GM12872 (cell line): Measurements from ENCODE around the gene EPHA3.

ENCODE experiments used
- TF ChIP-seq, protein P1 (sequence below): IDR thresholded peaks from 3 replicates; pipeline ENCODE4 v1.5.1; 2011; ENCODE audit warnings: low read depth, mild to moderate bottlenecking, low read length, moderate library complexity; ENCODE audit not compliant: insufficient read depth

The EPHA3 gene

DNA sequence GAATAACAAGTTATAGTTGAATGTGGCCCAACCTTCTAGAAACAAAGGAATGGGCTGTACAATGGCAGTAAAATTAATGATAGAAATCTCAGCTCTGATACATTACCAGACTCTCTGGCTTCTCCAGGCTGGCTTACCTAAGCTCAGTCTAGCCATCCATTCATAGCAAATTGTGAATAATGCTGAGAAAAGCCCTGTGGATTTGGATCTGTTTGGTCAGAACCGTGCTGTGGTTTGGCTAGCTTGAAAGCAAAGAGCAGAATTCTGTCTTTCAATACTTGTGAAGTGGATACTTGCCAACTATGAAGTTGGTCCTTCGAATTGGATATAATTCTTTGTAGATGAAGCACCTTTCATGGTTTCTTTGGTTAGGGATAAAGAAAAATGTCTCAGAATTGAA lies 199.1 kb downstream of the EPHA3 start:
- TF ChIP-seq, protein P1, sequence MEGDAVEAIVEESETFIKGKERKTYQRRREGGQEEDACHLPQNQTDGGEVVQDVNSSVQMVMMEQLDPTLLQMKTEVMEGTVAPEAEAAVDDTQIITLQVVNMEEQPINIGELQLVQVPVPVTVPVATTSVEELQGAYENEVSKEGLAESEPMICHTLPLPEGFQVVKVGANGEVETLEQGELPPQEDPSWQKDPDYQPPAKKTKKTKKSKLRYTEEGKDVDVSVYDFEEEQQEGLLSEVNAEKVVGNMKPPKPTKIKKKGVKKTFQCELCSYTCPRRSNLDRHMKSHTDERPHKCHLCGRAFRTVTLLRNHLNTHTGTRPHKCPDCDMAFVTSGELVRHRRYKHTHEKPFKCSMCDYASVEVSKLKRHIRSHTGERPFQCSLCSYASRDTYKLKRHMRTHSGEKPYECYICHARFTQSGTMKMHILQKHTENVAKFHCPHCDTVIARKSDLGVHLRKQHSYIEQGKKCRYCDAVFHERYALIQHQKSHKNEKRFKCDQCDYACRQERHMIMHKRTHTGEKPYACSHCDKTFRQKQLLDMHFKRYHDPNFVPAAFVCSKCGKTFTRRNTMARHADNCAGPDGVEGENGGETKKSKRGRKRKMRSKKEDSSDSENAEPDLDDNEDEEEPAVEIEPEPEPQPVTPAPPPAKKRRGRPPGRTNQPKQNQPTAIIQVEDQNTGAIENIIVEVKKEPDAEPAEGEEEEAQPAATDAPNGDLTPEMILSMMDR: no peak

DNA sequence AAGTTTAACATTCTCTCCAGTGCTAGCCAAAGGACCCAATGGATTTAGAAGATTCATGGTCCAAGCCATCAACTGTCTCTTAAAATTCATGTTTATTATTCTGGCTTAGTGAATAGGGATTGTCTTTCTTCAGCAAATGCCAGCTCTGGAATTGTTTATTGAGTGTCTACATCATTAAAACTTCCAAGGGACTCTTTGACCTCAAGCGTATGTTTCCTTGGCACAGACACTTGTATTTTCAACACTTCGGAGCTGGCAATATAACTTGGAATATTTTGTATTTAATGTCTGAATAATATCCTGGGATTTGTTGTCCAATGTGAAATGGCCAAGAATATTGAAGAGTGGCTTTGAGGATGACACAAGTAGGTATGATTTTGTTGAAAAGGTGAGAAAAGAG lies 204.2 kb downstream of the EPHA3 start:
- TF ChIP-seq, protein P1: no peak

DNA sequence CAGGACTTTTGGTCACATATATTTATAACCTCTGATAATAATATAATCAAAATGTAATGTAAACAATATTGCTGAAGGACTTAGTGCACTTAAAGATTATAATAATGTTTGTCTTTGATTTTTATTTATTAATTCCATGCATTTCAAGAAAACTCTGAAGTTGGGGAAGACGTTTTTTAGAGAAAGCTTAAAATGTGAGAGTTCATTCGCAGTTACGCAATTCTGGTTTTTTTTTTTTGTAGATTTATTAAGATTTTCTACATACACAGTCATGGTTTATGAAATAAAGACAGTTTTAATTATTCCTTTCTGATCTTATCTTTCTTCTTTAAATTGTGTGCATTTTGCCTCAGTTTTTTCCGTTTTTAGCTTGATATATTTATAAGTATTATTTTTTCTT lies 204.7 kb downstream of the EPHA3 start:
- TF ChIP-seq, protein P1: no peak

DNA sequence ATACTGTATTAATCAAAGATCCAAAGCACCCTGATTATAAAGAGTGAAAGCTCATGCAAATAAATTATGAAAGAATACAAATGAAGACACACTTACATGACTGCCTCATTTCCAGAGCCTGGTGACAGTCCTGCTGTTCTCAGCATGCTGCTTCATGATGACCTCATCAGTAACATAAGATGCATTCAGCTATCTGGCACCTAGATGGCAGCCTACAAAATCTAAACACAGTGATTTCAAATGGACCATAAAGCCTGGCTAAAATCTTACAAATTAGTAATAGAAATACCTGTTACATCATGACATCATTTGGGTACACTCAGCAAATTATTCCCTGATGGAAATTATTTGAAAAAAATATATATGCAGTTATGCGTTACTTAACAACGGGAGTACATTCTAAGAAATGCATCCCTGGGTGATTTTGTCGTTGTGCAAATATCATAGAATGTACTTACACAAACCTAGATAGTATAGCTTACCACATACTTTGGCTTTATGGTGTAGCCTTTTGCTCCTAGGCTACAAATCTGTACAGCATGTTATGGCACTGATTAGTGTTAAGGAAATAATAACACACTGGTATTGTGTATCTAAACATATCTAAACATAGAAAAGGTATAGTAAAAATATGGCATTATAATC lies 207.2 kb downstream of the EPHA3 start:
- TF ChIP-seq, protein P1: no peak

DNA sequence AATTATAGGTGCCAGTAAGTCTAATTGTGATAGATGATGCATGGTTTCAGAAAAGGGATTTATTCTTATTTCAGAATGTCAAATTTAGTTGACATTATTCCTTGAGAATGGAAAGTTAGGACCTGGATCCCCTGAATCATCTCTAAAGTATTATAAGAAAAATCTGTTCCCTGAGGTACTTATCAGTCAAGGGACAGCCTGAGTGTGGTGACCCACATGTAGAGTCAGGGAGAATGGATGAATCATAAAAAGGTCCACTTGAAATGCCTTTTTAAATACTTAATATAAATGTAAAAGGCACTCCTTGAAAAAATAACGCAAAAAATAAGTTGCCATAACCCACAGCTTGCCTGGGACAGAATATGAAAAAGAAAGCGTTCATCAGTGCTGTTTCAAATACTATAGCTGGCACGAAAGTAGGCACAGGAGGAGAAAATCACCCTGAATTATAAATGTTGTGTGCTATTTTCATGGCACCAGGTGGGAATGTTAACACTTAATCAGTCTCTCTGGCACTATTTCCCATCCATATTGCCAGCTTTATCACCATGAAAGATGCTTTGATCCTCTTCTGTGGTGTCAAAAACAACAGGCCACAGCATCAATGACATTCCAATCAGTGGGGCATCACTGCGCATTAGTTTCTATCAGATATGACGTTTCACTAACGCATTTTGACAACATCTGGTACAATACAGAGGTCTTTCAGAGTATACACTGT lies 208.5 kb downstream of the EPHA3 start:
- TF ChIP-seq, protein P1: no peak

DNA sequence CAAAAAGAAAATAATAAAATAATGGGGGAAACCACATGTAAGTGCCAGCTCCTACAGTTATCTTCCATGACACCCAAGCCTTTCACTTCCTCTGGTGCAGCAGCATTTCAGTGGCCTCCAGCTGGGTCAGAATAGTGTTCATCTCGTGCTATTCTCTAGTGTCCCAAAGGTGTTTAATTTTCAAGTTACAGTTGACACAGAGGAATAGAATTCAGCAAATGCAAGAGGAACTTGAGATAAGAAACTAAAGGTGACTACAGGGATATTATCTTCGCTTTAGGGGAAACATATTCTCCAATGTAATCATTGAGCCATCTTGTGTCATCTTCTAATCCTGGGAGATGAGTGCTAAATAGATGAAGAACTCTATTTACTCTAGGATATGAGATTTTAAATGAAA lies 212.8 kb downstream of the EPHA3 start:
- TF ChIP-seq, protein P1: no peak

DNA sequence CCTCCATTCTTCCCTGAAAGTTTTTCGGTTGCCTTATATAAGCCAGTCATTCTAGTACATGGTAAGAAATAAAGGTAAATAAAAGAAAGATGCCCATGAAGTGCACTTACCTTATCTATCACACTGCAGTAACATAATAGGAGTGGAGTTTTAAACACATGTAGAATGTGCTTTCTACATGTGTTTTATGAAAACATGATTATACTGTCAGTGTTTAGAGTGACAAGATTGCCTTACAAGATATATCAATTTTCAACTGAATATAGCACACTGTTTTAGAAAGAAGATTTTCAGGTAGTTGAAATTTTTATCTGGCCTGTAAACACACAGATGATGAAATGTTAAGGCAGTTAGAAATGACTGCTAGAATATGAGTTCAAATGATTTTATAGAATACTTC lies 219.6 kb downstream of the EPHA3 start:
- TF ChIP-seq, protein P1: no peak
